Measurements from ENCODE around the gene UGGT1. TPM values are rescaled to one million over a fixed set of nuclear protein-coding genes. Genes with fewer than 3 reads are reported as not detected.
"Not testable (repeated sequence)": the region's sequence is repeated elsewhere in the genome, so short reads cannot be mapped to it uniquely, and the experiment has no call there.

Gene UGGT1
- total and polyA plus RNA-seq, 10 donors: 4.0 to 64.6 (median 48.1) TPM

GRCh38 chr2:128208023-128208422, 117.0 kb downstream of the UGGT1 start:
- no peak for DNase-seq
- WGBS, 5 donors: 87 to 98% (median 96%) methylated on average over 17 to 23 of the region's 23 CpGs
- H3K4me3 ChIP-seq: no peak overlapping the region
- no peak overlapping the region for H3K27ac ChIP-seq
- intact Hi-C loops (cut with DNase I; ENCODE audit: low total_unique reads): no loop called here
- no peaks in the 10 kb centered on the region for H3K36me3 ChIP-seq
- no peaks in the 10 kb centered on the region for H3K27me3 ChIP-seq (replicated peaks in 1 of 7)
- no peaks in the 10 kb centered on the region for H3K4me1 ChIP-seq
- H3K9me3 ChIP-seq: peaks cover 0 to 25% (median 4%) of the 10 kb centered on the region in 8 donors
- no peak for TF ChIP-seq POLR2AphosphoS5 (IDR thresholded peaks at IDR 0.05)
- TF ChIP-seq POLR2A (IDR thresholded peaks at IDR 0.05): no peak
- TF ChIP-seq, protein P1, sequence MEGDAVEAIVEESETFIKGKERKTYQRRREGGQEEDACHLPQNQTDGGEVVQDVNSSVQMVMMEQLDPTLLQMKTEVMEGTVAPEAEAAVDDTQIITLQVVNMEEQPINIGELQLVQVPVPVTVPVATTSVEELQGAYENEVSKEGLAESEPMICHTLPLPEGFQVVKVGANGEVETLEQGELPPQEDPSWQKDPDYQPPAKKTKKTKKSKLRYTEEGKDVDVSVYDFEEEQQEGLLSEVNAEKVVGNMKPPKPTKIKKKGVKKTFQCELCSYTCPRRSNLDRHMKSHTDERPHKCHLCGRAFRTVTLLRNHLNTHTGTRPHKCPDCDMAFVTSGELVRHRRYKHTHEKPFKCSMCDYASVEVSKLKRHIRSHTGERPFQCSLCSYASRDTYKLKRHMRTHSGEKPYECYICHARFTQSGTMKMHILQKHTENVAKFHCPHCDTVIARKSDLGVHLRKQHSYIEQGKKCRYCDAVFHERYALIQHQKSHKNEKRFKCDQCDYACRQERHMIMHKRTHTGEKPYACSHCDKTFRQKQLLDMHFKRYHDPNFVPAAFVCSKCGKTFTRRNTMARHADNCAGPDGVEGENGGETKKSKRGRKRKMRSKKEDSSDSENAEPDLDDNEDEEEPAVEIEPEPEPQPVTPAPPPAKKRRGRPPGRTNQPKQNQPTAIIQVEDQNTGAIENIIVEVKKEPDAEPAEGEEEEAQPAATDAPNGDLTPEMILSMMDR (IDR thresholded peaks at IDR 0.05 in 8 of 11, conservative IDR thresholded peaks at IDR 0.05 in 3 of 11): no peak

GRCh38 chr2:128208631-128209324, 117.8 kb downstream of the UGGT1 start:
- H3K36me3 ChIP-seq; H3K4me1 ChIP-seq; DNase-seq; intact Hi-C loops (cut with DNase I; ENCODE audit: low total_unique reads); H3K27ac ChIP-seq; H3K4me3 ChIP-seq; H3K27me3 ChIP-seq (replicated peaks in 1 of 7): not testable (repeated sequence)
- WGBS, 5 donors: 69 to 94% (median 93%) methylated on average over 4 to 22 of the region's 22 CpGs
- peaks cover 0 to 25% (median 4%) of the 10 kb centered on the region in 8 donors for H3K9me3 ChIP-seq

DNA sequence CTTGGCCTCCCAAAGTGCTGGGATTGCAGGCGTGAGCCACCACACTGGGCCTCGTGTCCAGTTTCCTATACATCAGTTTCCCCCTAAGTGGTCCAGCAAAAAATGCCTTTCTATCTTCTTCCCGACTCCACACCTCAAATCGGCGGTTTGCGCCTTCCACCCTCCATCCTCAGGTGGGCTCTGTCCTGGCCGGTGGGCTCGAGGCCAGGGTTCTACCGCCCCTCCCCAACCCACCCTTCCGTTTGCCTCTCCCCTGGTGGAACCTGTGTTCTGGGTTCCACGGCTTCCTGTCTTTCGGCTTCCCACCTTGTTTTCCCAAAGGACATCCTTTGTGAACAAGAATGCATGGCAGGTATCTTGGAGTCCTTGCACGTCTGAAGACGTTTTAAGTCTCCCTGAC, 123.3 kb downstream of the UGGT1 start:
- 85 to 93% (median 91%) methylated on average over 14 of the region's 14 CpGs for WGBS, 5 donors
- intact Hi-C loops (cut with DNase I; ENCODE audit: low total_unique reads): no loop called here
- no peak for DNase-seq
- TF ChIP-seq POLR2AphosphoS5 (IDR thresholded peaks at IDR 0.05): no peak
- TF ChIP-seq, protein P1 (IDR thresholded peaks at IDR 0.05 in 8 of 11, conservative IDR thresholded peaks at IDR 0.05 in 3 of 11): no peak
- no peak for TF ChIP-seq POLR2A (IDR thresholded peaks at IDR 0.05)
- Histone ChIP-seq H3K9me3 (peaks cover 0 to 4% (median 0%) of the 10 kb centered on the region in 8 donors), H3K4me3 (no peak overlapping the region), H3K4me1 (peaks cover 0 to 9% (median 0%) of the 10 kb centered on the region in 6 donors), H3K27me3 (replicated peaks in 1 of 7) (no peaks in the 10 kb centered on the region), H3K36me3 (no peaks in the 10 kb centered on the region), H3K27ac (no peak overlapping the region)

DNA sequence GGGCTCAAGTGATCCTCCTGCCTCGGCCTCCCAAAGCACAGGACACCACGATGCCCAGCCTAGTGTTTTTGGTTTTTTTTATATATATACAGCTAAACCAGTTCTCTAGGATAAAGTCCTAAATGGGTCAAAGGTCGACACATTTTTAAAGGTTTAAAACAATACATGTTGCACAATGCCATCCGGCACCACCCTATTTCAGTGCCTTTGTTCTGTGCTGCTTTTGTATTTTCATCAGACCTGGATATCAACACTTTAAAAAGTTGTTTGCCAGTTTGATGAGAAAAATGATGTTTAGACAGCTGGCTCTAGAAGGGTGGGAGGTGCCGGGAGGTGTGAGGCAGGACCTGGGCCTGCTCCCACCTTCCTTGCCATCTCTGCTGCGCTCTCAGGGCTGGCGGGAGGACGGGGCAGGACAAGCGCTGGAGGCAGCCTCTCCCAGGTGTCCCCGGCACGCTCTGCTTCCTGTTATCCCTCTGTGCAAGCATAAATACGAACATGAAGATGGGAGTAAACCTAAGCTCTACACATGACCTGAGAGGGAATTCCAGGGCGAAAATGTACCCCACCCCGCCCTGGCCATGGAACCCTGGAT, 124.0 kb downstream of the UGGT1 start:
- 88 to 92% (median 90%) methylated on average over 14 of the region's 14 CpGs for WGBS, 5 donors

More for the DNA sequence above, 124.0 kb downstream of the UGGT1 start:
- peaks cover 0 to 9% (median 0%) of the 10 kb centered on the region in 6 donors for H3K4me1 ChIP-seq
- no peak overlapping the region for H3K27ac ChIP-seq
- no peak overlapping the region for H3K4me3 ChIP-seq
- H3K9me3 ChIP-seq: peaks cover 0 to under 1% (median 0%) of the 10 kb centered on the region in 8 donors
- intact Hi-C loops (cut with DNase I; ENCODE audit: low total_unique reads): no loop called here
- no peaks in the 10 kb centered on the region for H3K36me3 ChIP-seq
- DNase-seq: no peak
- H3K27me3 ChIP-seq (replicated peaks in 1 of 7): peaks cover 0 to 1% (median 0%) of the 10 kb centered on the region in 7 donors
- TF ChIP-seq, protein P1 (IDR thresholded peaks at IDR 0.05 in 8 of 11, conservative IDR thresholded peaks at IDR 0.05 in 3 of 11): no peak
- TF ChIP-seq POLR2A (IDR thresholded peaks at IDR 0.05): no peak
- no peak for TF ChIP-seq POLR2AphosphoS5 (IDR thresholded peaks at IDR 0.05)

Measured in spleen (tissue), 11 donors.